ENCODE data around the gene PEAK3.

Gene PEAK3

GRCh38 chr19:2277138-2277537 lies 4.8 kb downstream of the PEAK3 start:
- DNase-seq (ENCODE audit: low spot score) = no peak
- TF ChIP-seq CTCF (IDR thresholded peaks at IDR 0.05; ENCODE audit: extremely low read depth, missing control alignments) = no peak

GRCh38 chr19:2276429-2276986 lies 5.5 kb downstream of the PEAK3 start:
- TF ChIP-seq CTCF (IDR thresholded peaks at IDR 0.05; ENCODE audit: extremely low read depth, missing control alignments) = no peak
- no peak for DNase-seq (ENCODE audit: low spot score)

- no peak for TF ChIP-seq CTCF (IDR thresholded peaks at IDR 0.05; ENCODE audit: extremely low read depth, missing control alignments)
- no peak for DNase-seq (ENCODE audit: low spot score)
These were observed 6.2 kb downstream of the PEAK3 start for GRCh38 chr19:2275588-2276428.

GRCh38 chr19:2274931-2275535 lies 6.9 kb downstream of the PEAK3 start:
- peak; percentile 71 for DNase-seq (ENCODE audit: low spot score)
- peak; percentile 10 for TF ChIP-seq CTCF (IDR thresholded peaks at IDR 0.05; ENCODE audit: extremely low read depth, missing control alignments)

- DNase-seq (ENCODE audit: low spot score) = no peak
- TF ChIP-seq CTCF (IDR thresholded peaks at IDR 0.05; ENCODE audit: extremely low read depth, missing control alignments) = no peak
These were observed 7.7 kb downstream of the PEAK3 start for GRCh38 chr19:2274185-2274711.

- peak; percentile 96 for DNase-seq (ENCODE audit: low spot score)
These were observed 8.4 kb downstream of the PEAK3 start for GRCh38 chr19:2273356-2274184.

More at GRCh38 chr19:2273356-2274184, 8.4 kb downstream of the PEAK3 start:
- TF ChIP-seq CTCF (IDR thresholded peaks at IDR 0.05; ENCODE audit: extremely low read depth, missing control alignments) = peak; percentile 88
